GM21825 (cell line): ENCODE results near the gene GPRC5D.

Experiments used
- ATAC-seq: cut with Tn5 transposase; IDR thresholded peaks from one replicate; pipeline ENCODE4 v1.9.1; 2021; ENCODE audit warnings: mild to moderate bottlenecking, moderate library complexity; ENCODE audit not compliant: unreplicated experiment

Gene GPRC5D

DNA sequence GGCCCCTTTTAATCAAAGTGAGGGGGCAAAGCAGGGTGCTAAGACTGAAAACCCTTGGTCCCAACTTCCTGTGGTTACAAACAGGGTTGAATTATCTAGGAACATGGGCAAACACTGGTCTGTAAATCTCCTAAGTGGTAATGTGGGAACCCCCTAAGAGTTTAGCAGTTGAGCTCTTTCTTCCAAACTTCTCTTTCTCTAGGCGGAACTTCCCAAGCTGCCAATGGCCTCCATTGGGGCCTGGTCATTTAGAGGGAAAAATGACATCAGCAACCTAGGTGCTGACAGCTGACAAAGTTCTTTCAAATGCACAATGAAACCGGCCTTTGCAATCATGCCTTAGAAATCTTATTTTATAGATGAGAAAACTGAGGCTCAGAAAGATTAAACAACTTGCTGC lies 30.4 kb upstream of the GPRC5D start:
- no peak for ATAC-seq

DNA sequence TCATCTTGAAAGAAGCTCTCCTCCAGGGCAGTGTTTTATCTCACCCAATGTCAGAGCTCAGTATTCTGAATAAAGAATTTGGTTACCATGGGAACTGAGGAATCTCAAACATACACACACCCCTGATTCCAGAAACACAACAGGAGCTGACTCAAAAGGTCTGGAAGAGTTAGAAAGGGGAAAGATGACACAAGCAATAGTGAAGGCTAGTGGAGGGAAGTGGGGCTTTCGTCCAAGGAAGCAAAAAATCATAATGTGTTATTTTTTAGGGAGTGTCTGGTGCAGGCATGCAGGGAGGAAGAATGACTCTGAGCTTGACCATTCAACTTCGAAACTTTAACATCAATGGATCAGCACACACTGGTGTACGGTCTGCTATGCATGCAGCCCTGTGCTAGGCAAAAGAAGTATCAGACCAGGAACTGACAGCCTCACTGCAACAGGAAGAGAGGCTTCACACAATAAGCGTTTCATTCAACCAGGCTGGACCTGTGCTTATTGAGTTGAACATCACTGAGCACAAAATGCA lies 27.8 kb upstream of the GPRC5D start:
- ATAC-seq: no peak

DNA sequence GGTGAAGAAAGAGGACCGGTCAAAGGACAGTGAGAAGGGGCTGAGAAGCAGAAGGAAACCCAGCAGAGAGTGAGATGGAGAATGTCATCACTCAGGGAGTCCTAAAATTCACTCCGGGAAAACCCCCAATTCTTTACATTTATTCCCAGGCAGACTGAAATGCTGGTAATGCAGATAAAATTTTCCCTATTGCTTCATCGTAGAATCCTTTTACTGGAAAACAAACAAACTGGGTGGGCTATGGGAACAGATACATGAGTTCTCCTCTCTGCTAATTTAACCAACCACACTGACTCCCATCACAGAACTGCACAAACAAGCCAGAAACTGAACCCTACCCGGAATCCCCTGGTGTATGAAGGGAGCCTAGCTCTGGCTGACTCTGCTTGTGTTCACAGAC lies 27.2 kb upstream of the GPRC5D start:
- ATAC-seq: no peak

DNA sequence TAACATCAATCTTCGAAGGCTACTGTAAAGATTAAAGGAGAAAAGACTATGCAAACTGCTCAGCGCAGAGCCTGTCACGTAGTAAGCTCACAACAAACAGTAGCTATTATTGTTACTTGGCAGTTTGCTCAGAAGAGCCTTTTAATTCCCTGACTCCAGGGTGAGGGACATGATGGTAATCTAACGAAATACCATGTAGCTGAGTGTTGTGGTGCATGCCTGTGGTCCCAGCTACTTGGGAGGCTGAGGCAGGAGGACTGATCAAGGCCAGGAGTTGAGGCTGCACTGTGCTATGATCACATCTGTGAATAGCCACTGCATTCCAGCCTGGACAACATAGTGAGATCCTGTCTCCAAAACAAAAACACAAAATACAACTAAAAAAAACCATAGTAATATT lies 25.3 kb upstream of the GPRC5D start:
- ATAC-seq: no peak

DNA sequence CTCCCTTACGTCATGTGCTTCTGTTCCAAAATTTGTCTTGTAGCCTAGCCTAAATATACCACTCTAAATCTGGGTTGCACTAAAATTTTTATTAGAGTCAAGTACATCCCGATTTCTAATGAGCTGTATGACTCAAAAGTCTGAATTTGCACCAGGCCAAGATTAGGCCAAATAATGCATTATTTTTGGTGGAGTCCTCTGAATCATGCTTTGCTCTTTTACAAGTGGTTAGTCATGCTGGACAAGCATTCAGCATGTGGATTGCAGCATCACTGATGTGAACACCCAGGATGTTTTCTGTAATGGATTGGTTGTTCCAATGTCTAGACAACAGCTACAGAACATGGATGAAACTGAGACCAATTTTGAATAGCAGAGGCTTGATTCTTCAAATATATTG lies 24.4 kb upstream of the GPRC5D start:
- no peak for ATAC-seq

DNA sequence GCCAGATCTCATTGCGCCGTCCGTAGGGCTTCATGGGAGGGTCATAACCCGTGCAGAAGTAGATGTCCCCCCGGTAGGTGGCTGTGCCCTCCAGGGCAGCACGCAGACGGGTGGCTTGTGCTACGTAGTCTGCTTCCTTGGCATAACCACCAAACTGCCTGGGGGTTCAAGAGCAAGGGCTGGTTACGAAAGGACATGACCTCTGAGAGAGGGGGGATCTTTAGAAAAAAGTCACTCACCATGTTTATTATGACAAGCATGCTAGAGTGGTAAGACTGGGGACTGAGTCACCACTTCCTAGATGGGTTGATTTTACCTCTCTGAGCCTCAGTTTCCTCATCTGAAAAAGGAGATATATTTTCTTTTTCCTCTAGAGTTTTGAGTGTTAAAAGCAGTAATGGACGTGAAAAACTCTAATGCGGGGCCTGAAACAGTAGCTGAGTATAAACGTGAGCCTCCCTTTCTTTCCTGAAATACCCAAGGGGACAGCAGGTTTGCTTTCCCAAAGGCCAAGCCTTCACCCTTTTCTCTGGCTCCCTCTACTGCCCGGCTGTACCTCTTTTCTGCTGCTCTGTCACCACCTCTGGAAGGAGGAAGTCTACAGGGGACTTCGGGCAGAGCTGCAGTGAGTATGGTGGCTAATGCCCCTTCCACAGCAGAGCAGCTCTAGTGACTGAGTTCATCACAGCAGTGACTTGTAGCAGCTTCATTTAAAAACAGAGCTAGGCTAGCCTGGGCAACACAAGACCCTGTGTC lies 23.5 kb upstream of the GPRC5D start:
- no peak for ATAC-seq

DNA sequence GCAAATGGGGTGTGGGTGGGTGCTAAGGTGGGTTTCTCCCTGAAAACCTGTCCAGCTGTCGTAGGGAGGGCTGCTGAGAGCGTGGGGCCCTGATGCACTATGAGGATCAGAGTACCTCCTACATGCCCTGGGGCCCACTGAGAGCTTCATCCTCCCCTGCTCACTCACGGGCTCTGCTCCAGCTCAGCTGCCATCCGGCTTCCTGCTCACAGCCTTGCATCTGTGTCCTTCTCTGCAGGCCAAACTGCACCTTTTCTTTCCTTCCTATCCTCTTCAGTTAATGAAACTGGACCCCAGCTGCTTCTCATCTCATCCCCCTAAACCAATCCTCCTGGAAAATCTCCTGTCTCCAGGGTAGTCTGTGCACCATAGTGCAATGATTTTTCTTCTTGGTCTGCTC lies 22.2 kb upstream of the GPRC5D start:
- ATAC-seq: no peak

DNA sequence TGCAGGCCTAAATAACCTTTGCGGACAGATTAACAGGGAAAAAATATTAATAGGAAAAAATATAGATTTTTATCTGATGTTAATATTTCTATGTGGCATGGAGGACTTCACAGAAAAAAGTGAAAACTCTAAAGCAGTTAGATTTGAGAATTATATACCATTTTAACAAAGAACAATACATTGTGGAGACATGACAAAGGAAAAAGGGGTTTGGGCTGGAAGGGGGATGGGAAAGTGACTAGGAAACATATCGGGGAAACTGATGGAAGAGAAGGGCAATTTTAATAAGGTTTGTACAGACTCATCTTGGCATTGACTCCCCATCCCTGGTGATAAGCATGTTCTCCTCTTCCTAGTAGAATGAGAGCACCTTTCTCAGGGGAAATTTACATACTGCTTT lies 21.0 kb upstream of the GPRC5D start:
- ATAC-seq: no peak

DNA sequence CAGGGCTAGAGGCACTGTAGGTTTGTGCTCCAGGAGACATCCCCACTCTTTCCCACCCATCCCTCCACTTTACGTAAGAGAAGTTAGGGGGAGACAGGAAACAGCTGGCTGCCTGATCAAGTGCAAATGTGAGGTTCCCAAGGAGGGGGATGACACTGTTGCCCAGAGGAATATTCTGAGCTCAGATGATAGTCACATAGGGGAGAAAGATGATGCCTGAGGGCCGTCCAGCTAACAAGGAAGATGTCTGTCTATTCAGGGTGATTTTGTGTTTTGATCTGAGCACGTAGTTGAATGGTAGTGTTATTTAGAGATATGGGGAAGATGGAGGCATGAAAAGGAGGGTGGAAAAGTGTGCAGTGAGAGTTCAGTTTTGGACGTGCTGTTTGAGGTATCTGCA lies 13.9 kb upstream of the GPRC5D start:
- ATAC-seq: no peak

DNA sequence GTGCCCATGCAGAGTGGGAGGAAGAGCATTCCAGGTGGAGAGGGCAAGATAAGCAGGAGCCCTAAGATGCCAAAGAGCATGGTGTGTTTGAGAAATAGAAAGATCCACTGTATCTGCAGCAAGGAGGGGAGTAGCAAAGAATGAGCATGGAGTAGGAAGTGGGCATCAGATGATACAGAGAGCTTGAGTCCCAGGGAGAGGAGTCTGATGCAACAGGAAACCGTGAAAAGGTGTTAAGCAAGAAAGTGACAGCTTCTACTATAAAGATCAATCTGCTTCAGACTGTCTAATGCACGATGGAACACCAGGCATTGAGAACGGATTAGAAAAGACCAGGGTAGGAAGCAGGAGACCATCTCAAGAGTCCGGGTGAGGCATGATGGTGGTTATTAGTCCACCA lies 12.3 kb upstream of the GPRC5D start:
- no peak for ATAC-seq

DNA sequence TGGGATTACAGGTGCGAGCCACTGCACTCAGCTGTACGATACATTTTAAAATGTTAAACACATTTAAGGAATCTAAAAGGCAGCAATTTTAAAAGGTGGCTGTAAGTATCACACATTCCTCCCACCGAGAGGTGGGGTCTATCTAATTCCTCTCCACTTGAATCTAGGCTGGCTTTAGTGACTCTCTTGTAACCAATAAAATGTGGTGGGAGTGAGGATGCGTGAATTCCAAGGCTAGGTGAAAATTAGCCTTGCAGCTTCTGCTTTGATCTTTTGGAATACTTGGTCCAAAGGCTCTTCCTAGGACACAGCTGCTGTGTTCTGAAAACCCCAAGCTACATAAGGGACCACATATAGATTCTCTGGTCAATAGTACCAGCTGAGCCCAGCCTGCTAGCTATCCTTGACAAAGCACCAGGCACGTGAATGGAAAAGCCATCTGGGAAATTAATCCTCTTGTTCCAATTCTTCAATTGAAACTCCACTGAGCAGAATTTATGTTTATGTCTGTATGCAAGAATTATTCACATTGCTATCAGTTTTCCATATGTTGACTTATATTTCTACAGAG lies 8.8 kb upstream of the GPRC5D start:
- ATAC-seq: no peak

DNA sequence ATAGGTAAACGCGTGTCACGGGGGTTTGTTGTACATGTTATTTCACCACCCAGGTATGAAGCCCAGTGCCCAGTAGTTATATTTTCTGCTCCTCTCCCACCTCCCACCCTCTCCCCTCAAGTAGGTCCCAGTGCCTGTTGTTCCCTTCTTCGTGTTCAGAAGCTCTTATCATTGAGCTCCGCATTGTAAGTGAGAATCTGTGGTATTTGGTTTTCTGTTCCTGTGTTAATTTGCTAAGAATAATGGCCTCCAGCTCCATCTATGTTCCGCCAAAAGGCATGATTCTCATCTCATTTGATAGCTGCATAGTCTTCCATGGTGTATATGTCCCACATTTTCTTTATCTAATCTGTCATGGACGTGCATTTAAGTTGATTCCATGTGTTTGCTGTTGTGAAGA lies 6.9 kb upstream of the GPRC5D start:
- ATAC-seq: no peak

DNA sequence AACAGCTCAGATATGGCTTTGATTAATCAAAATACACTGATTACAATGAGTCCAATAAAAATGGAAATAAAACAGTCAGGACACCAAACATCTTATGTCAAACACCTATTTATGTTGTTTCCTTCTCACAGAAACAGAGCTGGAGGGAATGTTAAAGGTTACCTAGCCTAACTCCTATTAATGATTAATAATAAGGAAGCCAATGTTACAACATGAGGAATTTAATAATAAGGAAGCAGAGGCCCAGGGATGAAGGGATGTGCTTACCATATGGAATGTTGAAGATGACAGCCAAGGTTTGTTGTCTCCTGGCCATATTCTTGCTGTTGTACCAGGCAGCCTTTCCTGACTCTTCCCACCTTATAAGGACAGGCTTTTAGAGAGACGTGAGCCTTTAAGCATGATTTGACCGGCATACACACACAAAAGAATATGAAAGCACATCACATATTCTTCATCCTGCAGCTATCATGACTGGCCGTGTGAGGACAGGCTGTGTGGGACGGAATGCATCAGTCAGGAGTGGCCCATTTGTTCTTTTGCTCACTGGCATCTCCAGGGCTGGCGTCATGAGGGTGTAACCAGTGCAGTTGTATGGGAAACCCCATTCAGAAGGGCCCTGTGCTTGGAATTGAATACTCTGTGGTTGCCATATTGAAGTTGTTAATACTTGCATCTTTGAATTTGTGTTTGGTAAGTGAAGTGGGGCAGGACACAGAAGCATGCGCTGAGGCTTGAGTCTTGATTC lies 3.1 kb upstream of the GPRC5D start:
- ATAC-seq: no peak

DNA sequence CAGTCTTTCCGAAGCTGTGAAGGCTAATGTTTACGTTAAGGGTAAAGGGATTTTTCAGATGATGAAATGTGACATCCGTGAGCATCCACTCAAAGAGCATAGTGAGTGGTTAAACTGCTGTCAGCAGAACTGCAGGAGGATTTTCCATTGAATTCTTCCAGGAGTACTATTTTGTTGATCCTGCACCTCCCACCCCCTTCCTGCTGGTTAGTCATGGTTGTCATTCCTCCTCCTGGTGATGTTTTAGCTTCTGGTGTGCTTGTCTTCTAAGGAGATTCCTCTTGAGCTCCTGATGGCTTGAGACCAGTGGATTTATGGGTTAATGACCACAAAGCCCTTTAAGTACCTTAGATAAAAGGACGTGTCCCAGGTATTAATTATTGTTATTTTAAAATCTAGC lies 2.4 kb upstream of the GPRC5D start:
- no peak for ATAC-seq

DNA sequence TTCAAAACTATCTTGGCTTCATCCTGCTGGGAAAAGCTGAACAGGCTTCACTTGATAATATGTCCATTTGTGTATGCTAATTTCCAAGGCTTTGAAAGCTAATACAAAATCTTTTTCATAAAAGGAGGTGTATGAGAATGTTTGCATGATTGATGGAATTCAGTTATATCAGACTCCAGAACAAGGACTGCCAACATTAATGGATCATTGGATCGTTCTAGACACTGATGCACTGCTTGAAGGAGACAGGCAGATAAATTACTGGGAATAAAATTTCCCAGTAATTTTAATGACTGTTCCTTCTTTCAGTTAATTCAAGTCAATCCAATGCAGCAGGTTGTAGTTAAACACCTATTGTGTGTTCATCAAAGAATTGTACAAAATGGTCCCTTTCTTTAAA lies 466 bp downstream of the GPRC5D start:
- ATAC-seq: no peak

DNA sequence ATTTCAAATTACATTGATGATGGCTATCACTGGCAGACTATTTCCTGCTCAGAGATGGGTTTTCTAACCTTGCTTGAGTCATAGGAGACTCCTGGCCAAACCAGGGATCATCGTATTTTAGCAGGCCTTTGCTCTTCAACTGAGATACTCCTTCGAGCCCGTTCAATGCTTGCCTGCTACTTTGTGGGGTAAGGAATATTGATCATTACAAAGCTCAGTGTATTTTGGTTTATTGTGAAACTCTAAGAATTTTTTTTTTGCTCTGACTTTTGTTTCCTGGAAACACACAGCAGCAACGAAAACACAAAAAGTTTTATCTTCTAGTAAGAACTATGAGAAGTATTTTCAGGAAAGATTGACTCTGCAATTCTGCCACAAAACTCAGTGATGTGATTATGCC lies 4.1 kb downstream of the GPRC5D start:
- no peak for ATAC-seq

DNA sequence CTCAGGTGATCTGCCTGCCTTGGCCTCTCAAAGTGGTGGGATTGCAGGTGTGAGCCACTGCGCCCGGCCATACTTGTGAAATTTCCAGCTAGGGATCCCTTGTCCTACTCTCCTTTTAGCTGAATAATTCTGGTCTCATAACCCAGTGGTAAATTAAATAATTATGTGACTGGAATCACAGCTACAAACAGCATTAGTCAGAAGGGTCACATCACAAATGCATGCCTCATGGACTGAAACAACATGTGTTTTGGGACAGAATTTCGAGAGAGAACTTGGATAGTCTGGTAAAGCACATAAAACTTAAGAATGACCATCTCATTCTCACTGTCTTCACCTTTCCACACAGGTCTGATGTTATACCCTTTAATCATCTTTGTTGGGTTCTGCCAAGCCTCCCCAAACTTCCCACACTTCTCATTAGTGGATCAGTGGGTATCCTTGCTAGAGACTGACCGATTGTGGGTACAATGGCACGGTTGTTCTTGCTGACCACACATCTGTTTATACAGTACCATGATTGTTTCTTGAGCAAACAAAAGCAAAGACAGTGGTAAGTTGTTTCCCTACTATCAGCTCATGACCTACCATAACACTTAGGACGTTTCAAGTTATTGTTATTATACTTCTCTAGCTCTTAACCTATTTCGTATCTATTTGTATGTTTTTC lies 5.1 kb downstream of the GPRC5D start:
- no peak for ATAC-seq

DNA sequence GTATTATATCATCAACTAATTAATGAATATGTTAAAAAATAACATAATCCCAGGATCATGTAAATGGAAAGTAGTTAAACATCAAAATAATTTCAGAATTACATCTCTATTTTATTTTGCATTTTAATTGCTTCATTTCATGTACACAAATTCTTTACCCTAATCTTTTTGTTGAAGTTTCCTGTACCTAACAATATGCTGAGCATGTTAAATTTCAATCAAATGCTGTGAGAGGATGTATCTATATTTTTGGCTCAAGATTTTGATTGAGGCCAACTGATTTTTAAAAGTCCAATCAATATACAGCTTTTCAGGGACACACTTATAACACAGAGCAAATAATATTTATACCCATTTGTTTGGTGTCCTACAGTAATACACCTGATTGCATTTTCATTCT lies 6.4 kb downstream of the GPRC5D start:
- ATAC-seq: no peak

DNA sequence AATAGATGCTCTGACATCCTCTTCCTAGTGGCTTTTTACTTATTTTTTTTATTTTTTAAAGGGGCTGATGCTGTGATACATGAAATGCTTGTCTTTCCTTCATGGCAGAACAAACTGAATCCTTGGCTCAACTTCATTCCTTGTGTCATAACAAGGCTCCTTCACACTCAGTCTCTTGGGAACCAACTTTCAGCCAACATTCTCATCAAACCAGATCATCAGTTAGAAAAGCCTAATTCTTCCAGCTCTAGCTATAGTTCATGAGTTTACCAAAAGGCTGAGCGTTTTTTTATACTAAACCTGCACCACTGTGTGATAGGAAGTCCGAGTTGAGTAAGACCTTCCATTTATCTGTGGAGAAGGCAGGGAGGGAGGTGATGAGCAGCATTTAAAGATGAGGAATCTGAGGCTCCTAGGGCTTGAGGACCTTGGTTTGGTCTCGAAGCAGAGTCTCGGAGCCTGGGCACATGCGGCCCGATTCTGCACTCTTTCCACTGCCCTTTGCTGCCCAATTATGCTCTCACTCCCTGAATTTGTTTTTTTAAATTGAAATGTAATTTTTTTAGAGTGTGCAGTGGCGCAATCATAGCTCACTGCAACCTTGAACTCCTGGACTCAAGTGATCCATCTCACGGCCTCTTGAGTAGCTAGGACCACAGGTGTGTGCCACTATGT lies 8.2 kb downstream of the GPRC5D start:
- ATAC-seq: no peak

DNA sequence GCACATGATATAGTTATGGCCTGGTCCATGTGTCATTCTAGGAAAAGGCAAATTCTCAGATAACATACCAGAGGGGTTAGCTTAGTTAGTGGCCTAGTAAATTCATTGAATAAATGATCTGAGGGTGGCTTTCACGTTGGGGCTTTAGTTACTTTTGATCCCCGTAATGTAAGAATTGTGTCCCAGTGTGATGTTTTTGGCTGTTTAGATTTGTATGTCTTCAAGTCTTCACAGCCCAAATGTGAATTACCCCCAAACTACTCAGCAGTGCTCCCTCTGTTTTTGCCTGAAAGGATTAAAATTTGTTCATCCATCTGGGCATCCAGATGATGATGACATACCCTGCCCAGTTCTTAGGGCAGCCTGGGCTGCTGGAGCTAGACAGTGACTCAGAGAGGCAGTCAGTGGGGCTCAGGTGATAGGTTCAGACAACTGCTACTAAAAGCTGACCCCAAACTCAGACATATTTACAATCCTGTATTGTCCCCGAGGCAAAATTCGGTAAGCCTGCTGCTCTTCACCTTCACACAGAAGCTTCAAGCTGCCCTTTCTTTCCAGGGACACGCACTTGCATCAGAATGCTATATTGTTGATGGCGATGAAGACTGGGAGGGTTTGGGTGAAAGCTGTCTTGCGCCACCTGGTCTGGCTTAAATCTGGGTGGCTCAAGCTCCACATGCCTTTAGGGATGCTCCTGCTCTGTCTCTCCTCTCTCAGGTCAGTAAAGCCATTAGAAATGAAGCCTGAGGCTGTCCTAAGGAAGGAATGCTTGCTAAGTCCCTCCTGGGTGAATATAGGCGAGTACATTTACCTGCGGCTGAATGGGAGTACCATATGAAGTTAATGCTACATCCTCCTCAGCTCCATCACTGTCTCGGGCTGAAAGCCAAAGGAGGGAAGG lies 10.3 kb downstream of the GPRC5D start:
- no peak for ATAC-seq
